ENCODE results near the gene POLR3H.

DNA sequence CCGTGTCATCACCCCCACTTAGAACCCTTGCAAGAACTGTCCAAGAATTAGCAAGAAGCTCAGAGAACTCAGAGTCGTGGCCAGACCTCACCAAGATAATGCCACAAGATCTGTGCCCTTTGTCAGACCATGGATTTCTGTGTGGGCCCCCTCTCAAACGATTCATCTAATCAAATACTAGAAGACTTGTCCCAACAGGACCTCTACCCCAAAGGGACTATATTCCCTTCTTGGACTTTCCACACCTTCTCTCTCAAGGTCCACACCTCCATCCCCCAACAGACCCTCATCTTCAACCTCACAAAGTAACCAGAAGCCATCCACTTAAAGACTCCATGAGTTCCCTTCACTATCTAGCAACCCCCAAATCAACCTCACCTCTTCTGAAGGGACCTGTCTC lies 2.8 kb downstream of the POLR3H start:
- TF ChIP-seq, protein P1, sequence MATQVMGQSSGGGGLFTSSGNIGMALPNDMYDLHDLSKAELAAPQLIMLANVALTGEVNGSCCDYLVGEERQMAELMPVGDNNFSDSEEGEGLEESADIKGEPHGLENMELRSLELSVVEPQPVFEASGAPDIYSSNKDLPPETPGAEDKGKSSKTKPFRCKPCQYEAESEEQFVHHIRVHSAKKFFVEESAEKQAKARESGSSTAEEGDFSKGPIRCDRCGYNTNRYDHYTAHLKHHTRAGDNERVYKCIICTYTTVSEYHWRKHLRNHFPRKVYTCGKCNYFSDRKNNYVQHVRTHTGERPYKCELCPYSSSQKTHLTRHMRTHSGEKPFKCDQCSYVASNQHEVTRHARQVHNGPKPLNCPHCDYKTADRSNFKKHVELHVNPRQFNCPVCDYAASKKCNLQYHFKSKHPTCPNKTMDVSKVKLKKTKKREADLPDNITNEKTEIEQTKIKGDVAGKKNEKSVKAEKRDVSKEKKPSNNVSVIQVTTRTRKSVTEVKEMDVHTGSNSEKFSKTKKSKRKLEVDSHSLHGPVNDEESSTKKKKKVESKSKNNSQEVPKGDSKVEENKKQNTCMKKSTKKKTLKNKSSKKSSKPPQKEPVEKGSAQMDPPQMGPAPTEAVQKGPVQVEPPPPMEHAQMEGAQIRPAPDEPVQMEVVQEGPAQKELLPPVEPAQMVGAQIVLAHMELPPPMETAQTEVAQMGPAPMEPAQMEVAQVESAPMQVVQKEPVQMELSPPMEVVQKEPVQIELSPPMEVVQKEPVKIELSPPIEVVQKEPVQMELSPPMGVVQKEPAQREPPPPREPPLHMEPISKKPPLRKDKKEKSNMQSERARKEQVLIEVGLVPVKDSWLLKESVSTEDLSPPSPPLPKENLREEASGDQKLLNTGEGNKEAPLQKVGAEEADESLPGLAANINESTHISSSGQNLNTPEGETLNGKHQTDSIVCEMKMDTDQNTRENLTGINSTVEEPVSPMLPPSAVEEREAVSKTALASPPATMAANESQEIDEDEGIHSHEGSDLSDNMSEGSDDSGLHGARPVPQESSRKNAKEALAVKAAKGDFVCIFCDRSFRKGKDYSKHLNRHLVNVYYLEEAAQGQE (IDR thresholded peaks at IDR 0.05; ENCODE audit: low read depth) = no peak
- no peak for TF ChIP-seq TAF1 (IDR thresholded peaks at IDR 0.05; ENCODE audit: low read depth)
- no peak for TF ChIP-seq CEBPB (IDR thresholded peaks at IDR 0.05)
- TF ChIP-seq CREB1 (IDR thresholded peaks at IDR 0.05; ENCODE audit: low read depth) = no peak
- no peak for TF ChIP-seq TCF12 (IDR thresholded peaks at IDR 0.05; ENCODE audit: low read depth)
- TF ChIP-seq TEAD4 (IDR thresholded peaks at IDR 0.05) = no peak
- TF ChIP-seq YY1 (IDR thresholded peaks at IDR 0.05; ENCODE audit: low read depth) = no peak
- no peak for TF ChIP-seq RAD21 (IDR thresholded peaks at IDR 0.05; ENCODE audit: low read depth)
- no peak for TF ChIP-seq EP300 (IDR thresholded peaks at IDR 0.05; ENCODE audit: borderline replicate concordance)
- TF ChIP-seq, protein P2, sequence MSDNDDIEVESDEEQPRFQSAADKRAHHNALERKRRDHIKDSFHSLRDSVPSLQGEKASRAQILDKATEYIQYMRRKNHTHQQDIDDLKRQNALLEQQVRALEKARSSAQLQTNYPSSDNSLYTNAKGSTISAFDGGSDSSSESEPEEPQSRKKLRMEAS (IDR thresholded peaks at IDR 0.05) = no peak
- no peak for TF ChIP-seq FOXM1 (IDR thresholded peaks at IDR 0.05; ENCODE audit: borderline replicate concordance, low read depth)
